ENCODE data around the gene R3HDM2. TPM values are rescaled to one million over a fixed set of nuclear protein-coding genes. Genes with fewer than 3 reads are reported as not detected.

R3HDM2 gene
- total and polyA plus RNA-seq, 4 donors: 7.4 to 28.9 (median 15.1) TPM

DNA sequence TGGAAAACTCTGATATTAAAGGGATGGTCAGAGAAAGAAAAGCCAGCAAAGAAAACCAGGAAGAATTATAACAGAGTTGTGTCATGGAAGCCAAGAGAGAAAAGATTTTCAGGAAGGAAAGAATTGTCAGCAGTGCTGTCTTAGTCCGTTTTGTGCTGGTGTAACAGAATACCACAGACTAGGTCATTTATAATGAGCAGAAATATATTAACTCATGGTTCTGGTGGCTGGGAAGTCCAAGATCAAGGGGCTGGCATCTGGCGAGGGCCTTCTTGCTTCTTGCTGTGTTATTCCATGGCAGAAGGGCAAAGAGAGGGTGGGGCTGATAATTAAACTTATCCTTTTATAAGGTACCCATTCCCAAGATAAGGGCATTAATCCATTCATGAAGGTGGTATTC, 17.8 kb upstream of the R3HDM2 start:
- no peak overlapping the region for H3K4me3 ChIP-seq (ENCODE audit: low read depth in 1 of 3, low read length in 3 of 3)
- WGBS: 86% methylated on average over 2 of the region's 2 CpGs
- no peaks in the 10 kb centered on the region for H3K9me3 ChIP-seq (ENCODE audit: control insufficient read depth in 4 of 4, low read length in 3 of 4)
- H3K36me3 ChIP-seq (ENCODE audit: control insufficient read depth in 4 of 4, insufficient read depth in 3 of 4, low read depth in 1 of 4, low read length in 3 of 4): peaks cover 0 to 7% (median 4%) of the 10 kb centered on the region in 4 donors
- peaks cover 11 to 57% (median 37%) of the 10 kb centered on the region in 4 donors for H3K4me1 ChIP-seq (ENCODE audit: control insufficient read depth in 4 of 4, insufficient read depth in 4 of 4, low read length in 3 of 4)
- H3K27ac ChIP-seq (ENCODE audit: low read depth in 1 of 2, low read length in 2 of 2): peak overlapping the region; percentile 79 to 96
- no peaks in the 10 kb centered on the region for H3K27me3 ChIP-seq (ENCODE audit: control insufficient read depth in 4 of 4, insufficient read depth in 4 of 4, low read length in 3 of 4)
- TF ChIP-seq RAD21 (IDR thresholded peaks at IDR 0.05) (no peak), RXRA (IDR thresholded peaks at IDR 0.05) (no peak), HNF4G (IDR thresholded peaks at IDR 0.05) (no peak), HNF4A (conservative IDR thresholded peaks at IDR 0.05) (no peak), JUND (IDR thresholded peaks at IDR 0.05) (no peak), NR2F2 (IDR thresholded peaks at IDR 0.05) (no peak), EGR1 (IDR thresholded peaks at IDR 0.05; ENCODE audit: low read depth in 2 of 2) (no peak), YY1 (IDR thresholded peaks at IDR 0.05) (no peak)
- TF ChIP-seq, protein P1, sequence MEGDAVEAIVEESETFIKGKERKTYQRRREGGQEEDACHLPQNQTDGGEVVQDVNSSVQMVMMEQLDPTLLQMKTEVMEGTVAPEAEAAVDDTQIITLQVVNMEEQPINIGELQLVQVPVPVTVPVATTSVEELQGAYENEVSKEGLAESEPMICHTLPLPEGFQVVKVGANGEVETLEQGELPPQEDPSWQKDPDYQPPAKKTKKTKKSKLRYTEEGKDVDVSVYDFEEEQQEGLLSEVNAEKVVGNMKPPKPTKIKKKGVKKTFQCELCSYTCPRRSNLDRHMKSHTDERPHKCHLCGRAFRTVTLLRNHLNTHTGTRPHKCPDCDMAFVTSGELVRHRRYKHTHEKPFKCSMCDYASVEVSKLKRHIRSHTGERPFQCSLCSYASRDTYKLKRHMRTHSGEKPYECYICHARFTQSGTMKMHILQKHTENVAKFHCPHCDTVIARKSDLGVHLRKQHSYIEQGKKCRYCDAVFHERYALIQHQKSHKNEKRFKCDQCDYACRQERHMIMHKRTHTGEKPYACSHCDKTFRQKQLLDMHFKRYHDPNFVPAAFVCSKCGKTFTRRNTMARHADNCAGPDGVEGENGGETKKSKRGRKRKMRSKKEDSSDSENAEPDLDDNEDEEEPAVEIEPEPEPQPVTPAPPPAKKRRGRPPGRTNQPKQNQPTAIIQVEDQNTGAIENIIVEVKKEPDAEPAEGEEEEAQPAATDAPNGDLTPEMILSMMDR (IDR thresholded peaks at IDR 0.05; ENCODE audit: low read depth, low read length, missing input control): no peak
- TF ChIP-seq, protein P2, sequence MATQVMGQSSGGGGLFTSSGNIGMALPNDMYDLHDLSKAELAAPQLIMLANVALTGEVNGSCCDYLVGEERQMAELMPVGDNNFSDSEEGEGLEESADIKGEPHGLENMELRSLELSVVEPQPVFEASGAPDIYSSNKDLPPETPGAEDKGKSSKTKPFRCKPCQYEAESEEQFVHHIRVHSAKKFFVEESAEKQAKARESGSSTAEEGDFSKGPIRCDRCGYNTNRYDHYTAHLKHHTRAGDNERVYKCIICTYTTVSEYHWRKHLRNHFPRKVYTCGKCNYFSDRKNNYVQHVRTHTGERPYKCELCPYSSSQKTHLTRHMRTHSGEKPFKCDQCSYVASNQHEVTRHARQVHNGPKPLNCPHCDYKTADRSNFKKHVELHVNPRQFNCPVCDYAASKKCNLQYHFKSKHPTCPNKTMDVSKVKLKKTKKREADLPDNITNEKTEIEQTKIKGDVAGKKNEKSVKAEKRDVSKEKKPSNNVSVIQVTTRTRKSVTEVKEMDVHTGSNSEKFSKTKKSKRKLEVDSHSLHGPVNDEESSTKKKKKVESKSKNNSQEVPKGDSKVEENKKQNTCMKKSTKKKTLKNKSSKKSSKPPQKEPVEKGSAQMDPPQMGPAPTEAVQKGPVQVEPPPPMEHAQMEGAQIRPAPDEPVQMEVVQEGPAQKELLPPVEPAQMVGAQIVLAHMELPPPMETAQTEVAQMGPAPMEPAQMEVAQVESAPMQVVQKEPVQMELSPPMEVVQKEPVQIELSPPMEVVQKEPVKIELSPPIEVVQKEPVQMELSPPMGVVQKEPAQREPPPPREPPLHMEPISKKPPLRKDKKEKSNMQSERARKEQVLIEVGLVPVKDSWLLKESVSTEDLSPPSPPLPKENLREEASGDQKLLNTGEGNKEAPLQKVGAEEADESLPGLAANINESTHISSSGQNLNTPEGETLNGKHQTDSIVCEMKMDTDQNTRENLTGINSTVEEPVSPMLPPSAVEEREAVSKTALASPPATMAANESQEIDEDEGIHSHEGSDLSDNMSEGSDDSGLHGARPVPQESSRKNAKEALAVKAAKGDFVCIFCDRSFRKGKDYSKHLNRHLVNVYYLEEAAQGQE (IDR thresholded peaks at IDR 0.05): no peak
- TF ChIP-seq, protein P3, sequence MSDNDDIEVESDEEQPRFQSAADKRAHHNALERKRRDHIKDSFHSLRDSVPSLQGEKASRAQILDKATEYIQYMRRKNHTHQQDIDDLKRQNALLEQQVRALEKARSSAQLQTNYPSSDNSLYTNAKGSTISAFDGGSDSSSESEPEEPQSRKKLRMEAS (IDR thresholded peaks at IDR 0.05): no peak
- H3K9ac ChIP-seq (ENCODE audit: low read depth in 1 of 2, low read length in 2 of 2): no peak overlapping the region
- no peak for DNase-seq (ENCODE audit: low spot score)

GRCh38 chr12:57446292-57446960, 15.6 kb upstream of the R3HDM2 start:
- TF ChIP-seq RAD21 (IDR thresholded peaks at IDR 0.05) (no peak), TAF1 (conservative IDR thresholded peaks at IDR 0.05) (no peak), RXRA (IDR thresholded peaks at IDR 0.05) (no peak), GABPA (IDR thresholded peaks at IDR 0.05 in 1 of 2, conservative IDR thresholded peaks at IDR 0.05 in 1 of 2) (no peak), HNF4A (conservative IDR thresholded peaks at IDR 0.05) (no peak), ZBTB33 (IDR thresholded peaks at IDR 0.05) (no peak), YY1 (IDR thresholded peaks at IDR 0.05) (no peak), JUND (IDR thresholded peaks at IDR 0.05) (no peak)
- TF ChIP-seq, protein P2 (IDR thresholded peaks at IDR 0.05): no peak
- TF ChIP-seq, protein P3 (IDR thresholded peaks at IDR 0.05): no peak
- Histone ChIP-seq H3K36me3 (ENCODE audit: control insufficient read depth in 4 of 4, insufficient read depth in 3 of 4, low read depth in 1 of 4, low read length in 3 of 4) (peaks cover 0 to 18% (median 6%) of the 10 kb centered on the region in 4 donors), H3K27me3 (ENCODE audit: control insufficient read depth in 4 of 4, insufficient read depth in 4 of 4, low read length in 3 of 4) (no peaks in the 10 kb centered on the region), H3K4me3 (ENCODE audit: low read depth in 1 of 3, low read length in 3 of 3) (no peak overlapping the region), H3K27ac (ENCODE audit: low read depth in 1 of 2, low read length in 2 of 2) (no peak overlapping the region), H3K9me3 (ENCODE audit: control insufficient read depth in 4 of 4, low read length in 3 of 4) (no peaks in the 10 kb centered on the region), H3K4me1 (ENCODE audit: control insufficient read depth in 4 of 4, insufficient read depth in 4 of 4, low read length in 3 of 4) (peaks cover 0 to 38% (median 25%) of the 10 kb centered on the region in 4 donors), H3K9ac (ENCODE audit: low read depth in 1 of 2, low read length in 2 of 2) (no peak overlapping the region)
- DNase-seq (ENCODE audit: low spot score): no peak
- 93% methylated on average over 6 of the region's 6 CpGs for WGBS

Data from liver (tissue), 9 donors.